Renal cortex interstitium (tissue), 11 donors: ENCODE results near the gene GINS2. TPM values are rescaled to one million over a fixed set of nuclear protein-coding genes. Genes with fewer than 3 reads are reported as not detected.

Experiments
- DNase-seq, 11 donors: peaks; one replicate each; pipeline ENCODE4 v3.0.0-alpha.2; 2013; ENCODE audit warnings: low read depth in 9 of 11, low spot score in 4 of 11; ENCODE audit errors: extremely low read depth in 1 of 11
- polyA plus RNA-seq, 3 donors: library from polyadenylated mRNA; unstranded; fragments of 120-200 nt; gene quantifications; one replicate each; pipeline ENCODE4 v1.2.1, GENCODE V29; 2013; ENCODE audit not compliant: insufficient read length in 3 of 3

Gene GINS2
- polyA plus RNA-seq, 3 donors, result 16.8 to 23.8 (median 20.0) TPM

- DNase-seq, result no peak
Observed at GRCh38 chr16:85661740-85662481, 26.8 kb downstream of the GINS2 start.

- DNase-seq, result no peak
Observed at GRCh38 chr16:85660843-85661739, 27.7 kb downstream of the GINS2 start.

DNA sequence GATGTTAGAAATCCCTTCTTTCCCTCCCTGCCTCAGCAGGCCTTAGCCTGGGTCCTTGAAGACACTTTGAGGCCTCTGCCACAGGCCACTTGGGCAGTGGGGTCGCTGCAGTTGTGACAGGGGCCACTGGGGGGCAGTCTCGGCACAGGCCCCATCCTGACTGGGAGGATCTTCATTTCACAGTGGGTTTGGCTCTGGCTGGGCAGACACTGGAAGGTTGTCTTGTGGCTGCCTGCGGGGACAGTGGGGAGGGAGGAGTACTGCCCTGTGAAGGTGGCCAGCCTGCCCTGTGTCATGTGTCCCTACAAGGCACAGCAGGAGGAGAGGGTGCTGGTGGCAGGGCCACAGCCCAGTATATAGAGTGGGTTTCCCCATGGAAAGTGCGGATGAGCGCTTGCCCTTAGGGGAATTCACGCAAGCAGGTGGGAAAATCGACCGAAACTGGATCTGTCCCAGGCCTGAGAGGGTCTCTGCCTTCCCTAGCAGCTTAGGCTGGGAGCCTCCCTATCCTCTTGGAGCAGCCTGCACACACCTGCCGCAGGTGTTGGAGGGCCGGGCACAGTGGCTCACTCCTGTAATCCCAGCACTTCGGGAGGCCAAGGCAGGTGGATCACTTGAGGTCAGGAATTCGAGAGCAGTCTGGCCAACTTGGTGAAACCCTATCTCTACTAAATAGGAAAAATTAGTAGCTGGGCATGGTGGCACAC lies 28.8 kb downstream of the GINS2 start:
- peak in 2 of 11 donors; percentile 42 to 46 for DNase-seq

DNA sequence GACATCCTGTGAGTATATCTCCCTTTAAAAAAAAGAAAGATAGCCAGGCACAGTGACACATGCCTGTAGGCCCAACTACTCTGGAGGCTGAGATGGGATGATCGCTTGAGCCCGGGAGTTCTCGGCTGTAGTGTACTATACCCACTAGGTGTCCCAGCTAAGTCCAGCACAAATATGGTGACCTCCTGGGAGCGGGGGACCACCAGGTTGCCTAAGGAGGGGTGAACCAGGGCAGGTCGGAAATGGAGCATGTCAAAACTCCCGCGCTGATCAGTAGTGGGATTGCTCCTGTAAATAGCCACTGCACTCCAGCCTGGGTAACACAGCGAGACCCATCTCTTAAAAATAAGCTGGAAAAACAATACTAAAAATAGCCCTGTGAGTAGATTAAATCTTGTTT lies 29.4 kb downstream of the GINS2 start:
- no peak for DNase-seq

- DNase-seq, result no peak
Observed at GRCh38 chr16:85658504-85659326, 30.0 kb downstream of the GINS2 start.

DNA sequence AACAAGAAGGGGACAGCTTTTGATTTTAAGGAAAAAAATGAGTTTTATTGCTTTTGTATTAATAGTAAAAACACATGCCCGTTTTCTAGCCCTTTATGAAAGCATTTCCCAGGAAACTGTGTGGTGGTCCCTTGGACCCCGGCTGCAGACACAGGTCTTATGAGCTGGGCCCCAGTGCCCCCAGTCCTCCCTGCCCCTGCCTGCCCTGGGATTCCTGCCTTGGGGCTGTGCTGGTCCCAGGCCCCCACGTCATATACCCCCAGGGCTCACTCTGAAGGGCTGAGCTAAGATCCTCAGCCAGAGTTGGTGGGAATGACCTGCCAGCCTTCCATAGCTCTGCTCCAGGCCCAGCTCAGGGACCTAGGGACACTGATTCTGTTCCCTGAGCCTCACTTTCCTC lies 30.8 kb downstream of the GINS2 start:
- no peak for DNase-seq

DNA sequence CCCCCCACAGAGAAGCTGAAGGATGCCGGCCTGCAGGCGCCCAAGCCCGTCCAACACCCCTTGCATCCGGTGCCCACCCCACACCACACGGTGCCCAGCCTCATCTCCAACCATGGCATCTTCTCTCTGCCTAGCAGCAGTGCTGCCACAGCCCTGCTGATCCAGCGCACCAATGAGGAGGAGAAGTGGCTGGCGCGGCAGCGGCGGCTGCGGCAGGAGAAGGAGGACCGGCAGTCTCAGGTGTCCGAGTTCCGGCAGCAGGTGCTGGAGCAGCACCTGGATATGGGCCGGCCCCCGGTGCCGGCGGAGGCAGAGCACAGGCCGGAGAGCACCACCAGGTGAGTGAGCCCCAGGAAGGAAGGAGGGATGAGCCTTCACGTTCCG lies 31.5 kb downstream of the GINS2 start:
- no peak for DNase-seq

GRCh38 chr16:85656351-85657266 lies 32.1 kb downstream of the GINS2 start:
- no peak for DNase-seq

DNA sequence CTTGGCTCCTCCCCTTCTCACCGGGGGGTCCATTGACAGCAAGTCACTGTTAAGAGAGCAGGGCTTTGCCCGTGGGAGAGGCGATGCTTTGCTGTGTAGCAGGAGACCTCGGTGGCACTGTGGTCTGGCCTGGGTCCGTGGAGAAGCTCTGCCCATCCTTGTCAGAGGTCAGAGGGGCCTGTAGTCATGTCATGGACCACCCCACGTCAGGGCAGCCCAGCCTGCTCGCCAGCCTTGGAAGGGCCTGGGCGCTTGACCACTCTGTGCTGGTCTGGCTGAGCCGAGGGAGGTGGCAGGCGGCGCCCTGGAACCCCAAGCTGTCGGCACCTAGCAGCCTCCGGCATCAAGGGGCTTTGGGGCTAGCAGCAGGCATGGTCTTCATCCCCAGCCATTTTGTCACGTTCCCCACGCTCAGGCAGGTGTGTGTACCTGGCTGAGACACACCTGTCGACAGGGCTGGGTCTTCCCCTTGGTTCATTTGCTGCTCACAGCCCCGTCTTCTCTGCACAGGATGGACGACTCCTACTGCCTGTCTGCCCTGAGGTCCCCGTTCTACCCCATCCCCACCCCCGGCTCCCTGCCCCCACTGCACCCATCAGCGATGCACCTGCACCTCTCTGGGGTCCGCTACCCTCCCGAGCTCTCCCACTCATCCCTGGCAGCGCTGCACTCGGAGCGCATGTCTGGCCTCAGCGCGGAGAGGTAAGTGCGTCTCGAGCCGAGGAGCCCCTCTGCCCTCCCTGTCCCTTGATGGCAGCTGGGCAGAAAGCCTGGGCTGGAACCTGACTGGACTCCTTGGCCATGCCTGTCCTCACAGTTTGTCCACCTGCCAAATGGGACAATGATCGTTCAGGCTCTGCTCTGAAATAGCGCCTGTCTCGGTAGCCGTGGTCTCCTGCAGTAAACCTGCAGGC lies 33.3 kb downstream of the GINS2 start:
- no peak for DNase-seq

DNA sequence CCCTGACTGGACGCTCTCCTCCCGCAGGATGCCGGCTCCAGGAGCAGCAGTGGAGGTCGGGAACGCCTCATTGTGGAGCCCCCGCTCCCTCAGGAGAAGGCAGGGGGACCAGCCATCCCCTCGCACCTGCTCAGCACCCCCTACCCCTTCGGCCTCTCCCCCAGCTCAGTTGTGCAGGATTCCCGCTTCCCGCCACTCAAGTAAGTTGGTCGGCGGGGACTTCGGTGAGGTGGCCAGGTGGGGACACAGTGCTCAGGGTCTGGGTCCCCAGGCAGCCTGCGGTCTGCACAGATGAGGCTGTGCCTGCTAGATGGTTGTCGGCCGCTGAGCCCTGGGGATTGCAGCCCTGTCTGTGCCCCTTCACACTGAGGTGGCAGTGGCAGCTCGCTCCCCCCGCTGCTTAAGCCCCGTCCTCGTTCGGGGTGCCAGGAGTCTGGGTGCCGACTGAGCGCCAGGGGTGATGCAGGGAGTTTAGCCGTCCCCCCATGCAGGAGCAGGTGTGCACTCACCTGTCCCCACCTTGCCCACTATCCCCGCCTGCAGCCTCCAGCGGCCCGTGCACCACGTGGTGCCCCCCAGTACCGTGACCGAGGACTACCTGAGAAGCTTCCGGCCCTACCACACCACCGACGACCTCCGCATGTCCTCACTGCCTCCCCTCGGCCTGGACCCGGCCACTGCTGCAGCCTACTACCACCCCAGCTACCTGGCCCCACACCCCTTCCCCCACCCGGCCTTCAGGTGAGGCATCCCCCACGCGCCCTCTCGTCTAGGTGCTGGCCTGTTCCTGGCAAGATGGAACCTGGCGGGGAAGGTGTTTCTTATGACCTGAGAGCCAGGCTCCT lies 34.3 kb downstream of the GINS2 start:
- DNase-seq, result no peak

GRCh38 chr16:85653290-85653891 lies 35.4 kb downstream of the GINS2 start:
- DNase-seq, result no peak

GRCh38 chr16:85652431-85653221 lies 36.1 kb downstream of the GINS2 start:
- DNase-seq, result peak in 3 of 11 donors; percentile 44 to 51 (median 45)

DNA sequence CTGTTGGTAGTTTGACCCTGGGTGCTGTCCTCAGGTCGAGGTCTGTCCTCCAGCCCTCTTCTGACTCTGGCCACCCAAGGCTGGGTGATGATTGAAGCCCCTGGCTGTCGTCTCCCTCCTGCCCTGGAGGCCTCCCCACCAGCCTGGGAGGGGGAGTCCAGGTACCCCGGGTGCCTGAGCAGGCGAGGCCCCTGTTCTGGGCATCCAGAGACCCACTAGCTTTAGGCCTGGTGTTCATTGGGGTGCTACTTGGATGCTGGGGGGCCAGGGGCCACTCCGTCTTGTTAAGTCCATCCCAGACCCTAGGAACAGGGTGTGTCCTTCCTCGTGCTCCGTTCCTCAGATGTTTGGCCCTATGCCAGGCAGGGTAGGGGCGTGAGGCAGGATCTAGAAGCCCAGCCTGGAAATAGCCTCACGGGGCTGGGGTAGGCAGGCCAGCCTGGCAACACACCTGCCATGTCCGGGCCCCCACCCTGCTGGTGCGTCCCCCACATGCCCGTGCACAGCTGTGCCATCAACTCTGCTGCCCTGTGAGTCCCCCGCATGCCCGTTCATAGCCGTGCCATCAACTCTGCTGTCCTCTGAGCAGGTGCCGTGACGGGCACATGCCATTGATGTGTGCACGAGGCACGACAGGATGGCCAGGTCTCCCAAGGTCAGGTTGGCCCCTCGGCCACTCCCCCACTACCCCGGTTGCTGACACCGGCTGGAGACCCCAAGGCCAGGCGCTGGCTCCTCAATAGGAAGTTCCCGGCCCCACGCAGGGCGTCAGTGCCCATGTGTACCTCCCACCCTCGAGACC lies 36.9 kb downstream of the GINS2 start:
- DNase-seq, result peak in 1 of 11 donors; percentile 38
